HG03066 (cell line): ENCODE measurements around the gene ZBTB22.
"Not testable (repeated sequence)": the region's sequence is repeated elsewhere in the genome, so short reads cannot be mapped to it uniquely, and the experiment has no call there.

Source experiments
- ATAC-seq: cut with Tn5 transposase; IDR thresholded peaks from one replicate; pipeline ENCODE4 v1.9.1; 2021; ENCODE audit warnings: low read depth; ENCODE audit not compliant: unreplicated experiment

Gene ZBTB22

GRCh38 chr6:33317669-33318425 is at the start of gene ZBTB22:
Gene ZBTB22 (minus strand): TSS chr6:33317744. CDS start chr6:33316916, 828 bp downstream.
- peak; percentile 52 for ATAC-seq

GRCh38 chr6:33367009-33367714 is 49.6 kb upstream of the ZBTB22 start:
- no peak for ATAC-seq

- ATAC-seq = not testable (repeated sequence)
Measured at GRCh38 chr6:33365206-33365971, 47.8 kb upstream of the ZBTB22 start.

- ATAC-seq = not testable (repeated sequence)
Measured at GRCh38 chr6:33364475-33365205, 47.1 kb upstream of the ZBTB22 start.

GRCh38 chr6:33363486-33363885 is 45.9 kb upstream of the ZBTB22 start:
- not testable (repeated sequence) for ATAC-seq

- no peak for ATAC-seq
Measured at GRCh38 chr6:33359331-33359730, 41.8 kb upstream of the ZBTB22 start.

- ATAC-seq = not testable (repeated sequence)
Measured at GRCh38 chr6:33357160-33357871, 39.8 kb upstream of the ZBTB22 start.

GRCh38 chr6:33356295-33356694 is 38.8 kb upstream of the ZBTB22 start:
- ATAC-seq = no peak

GRCh38 chr6:33355860-33356259 is 38.3 kb upstream of the ZBTB22 start:
- ATAC-seq = not testable (repeated sequence)

GRCh38 chr6:33347816-33348215 is 30.3 kb upstream of the ZBTB22 start:
- no peak for ATAC-seq

GRCh38 chr6:33346972-33347371 is 29.4 kb upstream of the ZBTB22 start:
- not testable (repeated sequence) for ATAC-seq

GRCh38 chr6:33344701-33345697 is 27.5 kb upstream of the ZBTB22 start:
- no peak for ATAC-seq

- ATAC-seq = no peak
Measured at GRCh38 chr6:33343953-33344611, 26.5 kb upstream of the ZBTB22 start.

- not testable (repeated sequence) for ATAC-seq
Measured at GRCh38 chr6:33343606-33343952, 26.0 kb upstream of the ZBTB22 start.

GRCh38 chr6:33339193-33339592 is 21.6 kb upstream of the ZBTB22 start:
- no peak for ATAC-seq

- no peak for ATAC-seq
Measured at GRCh38 chr6:33336495-33336894, 19.0 kb upstream of the ZBTB22 start.

GRCh38 chr6:33335916-33336315 is 18.4 kb upstream of the ZBTB22 start:
- ATAC-seq = no peak

- no peak for ATAC-seq
Measured at GRCh38 chr6:33333666-33334065, 16.1 kb upstream of the ZBTB22 start.
